Natural killer cell (primary cell): Measurements from ENCODE around the gene CCDC47. TPM values are rescaled to one million over a fixed set of nuclear protein-coding genes. Genes with fewer than 3 reads are reported as not detected.
A peak's percentile ranks its signal among the peaks of the same experiment; 100 is the strongest.

Source experiments
- ATAC-seq, 3 donors: fragments of 150-1000 bp in 2 of 3; fragments of 200-7000 bp in 1 of 3; cut with Tn5 transposase; 1 replicate in 1 of 3; 2 replicates in 2 of 3; pipeline ENCODE4 v1.10.0; 2021; ENCODE audit warnings: mild to moderate bottlenecking in 2 of 3, moderate library complexity in 2 of 3
- DNase-seq, 2 donors: peaks; one replicate each; pipeline versions ENCODE4 v3.0.0 to v3.0.0-alpha.2; 2013 to 2021; ENCODE audit warnings: mixed read lengths in 1 of 2
- H3K27ac ChIP-seq: one replicate; pipeline ENCODE4 v1.5.1; 2013; ENCODE audit warnings: mild to moderate bottlenecking, low read length
- H3K27me3 ChIP-seq: one replicate; pipeline ENCODE4 v1.6.1; 2013; ENCODE audit warnings: low read length; ENCODE audit not compliant: control insufficient read depth, insufficient read depth
- H3K36me3 ChIP-seq: one replicate; pipeline ENCODE4 v1.6.1; 2013; ENCODE audit warnings: low read length; ENCODE audit not compliant: control insufficient read depth, insufficient read depth
- H3K4me1 ChIP-seq: one replicate; pipeline ENCODE4 v1.6.1; 2013; ENCODE audit warnings: low read length; ENCODE audit not compliant: control insufficient read depth, insufficient read depth
- H3K4me3 ChIP-seq: one replicate; pipeline ENCODE4 v1.5.1; 2013; ENCODE audit warnings: low read length
- H3K9me3 ChIP-seq: one replicate; pipeline ENCODE4 v1.6.1; 2013; ENCODE audit warnings: low read length; ENCODE audit not compliant: control insufficient read depth, insufficient read depth
- H3K27ac Mint-ChIP-seq, 2 donors: one replicate each; pipeline ENCODE4 v1.8.0; 2022; ENCODE audit warnings: mild to moderate bottlenecking in 2 of 2, mixed read lengths in 2 of 2, moderate library complexity in 1 of 2
- H3K27me3 Mint-ChIP-seq, 2 donors: one replicate each; pipeline ENCODE4 v1.8.0; 2022; ENCODE audit warnings: low read depth in 2 of 2, mixed read lengths in 2 of 2
- H3K36me3 Mint-ChIP-seq: one replicate; pipeline ENCODE4 v1.8.0; 2022; ENCODE audit warnings: mixed read lengths
- H3K4me1 Mint-ChIP-seq, 2 donors: one replicate each; pipeline ENCODE4 v1.8.0; 2022; ENCODE audit warnings: mixed read lengths in 2 of 2
- H3K4me3 Mint-ChIP-seq: one replicate; pipeline ENCODE4 v1.8.0; 2022; ENCODE audit warnings: mild to moderate bottlenecking, moderate library complexity, mixed read lengths
- H3K9me3 Mint-ChIP-seq, 2 donors: one replicate each; pipeline ENCODE4 v1.8.0; 2022; ENCODE audit warnings: mixed read lengths in 2 of 2
- CTCF ChIP-seq: fragments of 200-600 bp; IDR thresholded peaks from one replicate; pipeline ENCODE4 v1.8.0; 2022; ENCODE audit warnings: antibody characterized with exemption
- whole genome bisulfite sequencing: methylation state at CpG from one replicate; pipeline ENCODE4 v1.1.7; 2013; ENCODE audit warnings: missing lambda C conversion rate; ENCODE audit not compliant: insufficient coverage; 5-methylcytosine and 5-hydroxymethylcytosine counted together
- intact Hi-C: fragments of 100-400 bp; cut with micrococcal nuclease; formaldehyde crosslinking; loops from one replicate; pipeline ENCODE4 v1.14.2; 2022
- total RNA-seq, 4 donors: library from RNA; stranded (reverse); fragments of 120-200 nt in 1 of 4; gene quantifications; one replicate each; pipeline versions ENCODE4 v1.2.3 to v1.2.4, GENCODE V29; 2013 to 2022

CCDC47 gene
- total RNA-seq, 3 donors from 2014 or later (not counting 1 experiment from before 2014, with no cell fraction given): 37.9 to 45.2 (median 41.7) TPM

- intact Hi-C loops: no loop called here
- peaks cover 7% of the 10 kb centered on the region for H3K36me3 Mint-ChIP-seq
Measured at GRCh38 chr17:63760771-63761539, 12.4 kb downstream of the CCDC47 start.

GRCh38 chr17:63758428-63758827, 15.0 kb downstream of the CCDC47 start:
- Histone ChIP-seq H3K9me3 (no peaks in the 10 kb centered on the region), H3K36me3 (peaks cover 79% of the 10 kb centered on the region), H3K27ac (no peak overlapping the region), H3K4me1 (peaks cover 3% of the 10 kb centered on the region), H3K4me3 (no peak overlapping the region), H3K27me3 (no peaks in the 10 kb centered on the region)
- Mint-ChIP-seq H3K36me3 (peaks cover 13% of the 10 kb centered on the region), H3K9me3 (no peaks in the 10 kb centered on the region), H3K4me3 (no peak overlapping the region), H3K27me3 (no peaks in the 10 kb centered on the region), H3K27ac (peak overlapping the region in 1 of 2 donors; percentile 25), H3K4me1 (peaks cover 4 to 5% of the 10 kb centered on the region in 2 donors)
- ATAC-seq (no peak), DNase-seq (no peak)
- TF ChIP-seq CTCF: no peak
- intact Hi-C loops: no loop called here
- no CpG with 5 or more reads among the region's 2 CpGs for WGBS

More at GRCh38 chr17:63760771-63761539, 12.4 kb downstream of the CCDC47 start:
- Histone ChIP-seq H3K36me3 (peaks cover 78% of the 10 kb centered on the region), H3K27ac (no peak overlapping the region), H3K27me3 (no peaks in the 10 kb centered on the region), H3K4me3 (no peak overlapping the region), H3K4me1 (peaks cover 3% of the 10 kb centered on the region), H3K9me3 (no peaks in the 10 kb centered on the region)
- WGBS: 56% methylated on average over 3 of the region's 10 CpGs
- H3K4me3 Mint-ChIP-seq: no peak overlapping the region
- H3K9me3 Mint-ChIP-seq: no peaks in the 10 kb centered on the region
- TF ChIP-seq CTCF: no peak
- no peaks in the 10 kb centered on the region for H3K27me3 Mint-ChIP-seq
- peak overlapping the region in 1 of 2 donors; percentile 19 for H3K27ac Mint-ChIP-seq
- DNase-seq (no peak), ATAC-seq (no peak)
- peaks cover 8 to 9% of the 10 kb centered on the region in 2 donors for H3K4me1 Mint-ChIP-seq

- H3K4me3 Mint-ChIP-seq: no peak overlapping the region
- DNase-seq (no peak), ATAC-seq (no peak)
- no peaks in the 10 kb centered on the region for H3K9me3 ChIP-seq
- intact Hi-C loops: no loop called here
- no peak overlapping the region for H3K4me3 ChIP-seq
- H3K27me3 Mint-ChIP-seq: no peaks in the 10 kb centered on the region
- no peak overlapping the region for H3K27ac Mint-ChIP-seq
- TF ChIP-seq CTCF: no peak
- H3K27ac ChIP-seq: no peak overlapping the region
- peaks cover 63% of the 10 kb centered on the region for H3K36me3 ChIP-seq
- H3K36me3 Mint-ChIP-seq: peaks cover 19% of the 10 kb centered on the region
- no peaks in the 10 kb centered on the region for H3K4me1 ChIP-seq
- H3K9me3 Mint-ChIP-seq: no peaks in the 10 kb centered on the region
- WGBS: 93% methylated on average over 2 of the region's 3 CpGs
- H3K4me1 Mint-ChIP-seq: peaks cover 7 to 13% of the 10 kb centered on the region in 2 donors
- H3K27me3 ChIP-seq: no peaks in the 10 kb centered on the region
Measured at GRCh38 chr17:63754046-63754445, 19.4 kb downstream of the CCDC47 start.
